ENCODE results near the gene SLC39A13.

The SLC39A13 gene

DNA sequence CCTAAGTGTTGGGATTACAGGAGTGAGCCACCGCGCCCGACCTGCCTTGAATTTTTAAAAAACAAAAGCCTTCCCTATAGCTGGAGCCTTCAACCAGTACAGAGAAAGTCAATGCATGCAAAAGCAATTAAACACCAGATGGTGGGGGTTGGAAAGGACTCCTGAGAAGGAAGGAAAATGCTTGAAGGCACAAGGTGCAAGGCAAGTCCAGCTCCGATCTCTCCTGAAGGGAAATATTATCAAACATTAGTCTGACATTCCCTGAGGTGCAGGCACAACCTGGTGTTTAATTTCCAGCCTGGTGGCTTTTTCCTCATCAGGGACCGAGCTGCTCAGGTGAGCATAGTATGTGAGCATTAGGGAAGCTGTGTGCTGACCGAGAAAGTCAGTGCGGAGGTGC, 53.5 kb downstream of the SLC39A13 start:
- no peak for DNase-seq

DNA sequence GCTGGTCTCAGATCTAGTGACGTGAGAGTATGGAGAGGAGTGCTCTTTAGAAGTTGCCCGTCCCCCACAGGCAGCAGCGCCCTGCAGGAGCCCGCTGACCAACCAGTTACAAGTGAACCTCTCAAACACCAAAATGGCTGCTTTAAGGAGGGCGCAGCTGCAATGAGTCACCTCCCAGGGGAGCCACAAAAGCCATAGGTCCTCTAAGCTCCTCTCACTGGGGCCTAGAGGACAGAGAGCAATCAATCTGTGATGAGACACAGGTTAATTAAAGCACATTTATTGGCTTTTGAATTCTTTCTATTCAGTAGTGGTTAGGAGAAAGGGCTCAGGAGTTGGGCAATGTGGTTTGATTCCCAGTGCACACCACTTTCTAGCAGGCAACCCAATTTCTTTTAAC, 56.1 kb downstream of the SLC39A13 start:
- no peak for DNase-seq
